ENCODE results near the gene HPD.

Gene HPD

GRCh38 chr12:121799156-121799841 is 59.4 kb downstream of the HPD start:
- DNase-seq (ENCODE audit: low read depth in 2 of 2): peak; percentile 82 to 83
- TF ChIP-seq CTCF (IDR thresholded peaks at IDR 0.05; ENCODE audit: low read depth, low read length): peak; percentile 7
- peak overlapping the region; percentile 47 to 69 for H3K4me3 ChIP-seq (replicated peaks in 1 of 2; ENCODE audit: low read depth in 2 of 2, low read length in 2 of 2)

- no peak for DNase-seq (ENCODE audit: low read depth in 2 of 2)
- peak overlapping the region; percentile 17 to 69 for H3K4me3 ChIP-seq (replicated peaks in 1 of 2; ENCODE audit: low read depth in 2 of 2, low read length in 2 of 2)
- no peak for TF ChIP-seq CTCF (IDR thresholded peaks at IDR 0.05; ENCODE audit: low read depth, low read length)
Measured at GRCh38 chr12:121798787-121799155, 59.9 kb downstream of the HPD start.

GRCh38 chr12:121797937-121798786 is 60.5 kb downstream of the HPD start:
- no peak for TF ChIP-seq CTCF (IDR thresholded peaks at IDR 0.05; ENCODE audit: low read depth, low read length)
- DNase-seq (ENCODE audit: low read depth in 2 of 2): peak in 1 of 2 donors; percentile 48
- peak overlapping the region; percentile 17 to 69 for H3K4me3 ChIP-seq (replicated peaks in 1 of 2; ENCODE audit: low read depth in 2 of 2, low read length in 2 of 2)

GRCh38 chr12:121796855-121797751 is 61.6 kb downstream of the HPD start:
- peak overlapping the region in 1 of 2 donors; percentile 69 for H3K4me3 ChIP-seq (replicated peaks in 1 of 2; ENCODE audit: low read depth in 2 of 2, low read length in 2 of 2)
- peak; percentile 31 for TF ChIP-seq CTCF (IDR thresholded peaks at IDR 0.05; ENCODE audit: low read depth, low read length)
- peak; percentile 90 for DNase-seq (ENCODE audit: low read depth in 2 of 2)

GRCh38 chr12:121795034-121795968 is 63.4 kb downstream of the HPD start:
- DNase-seq (ENCODE audit: low read depth in 2 of 2): peak; percentile 89 to 92
- H3K4me3 ChIP-seq (replicated peaks in 1 of 2; ENCODE audit: low read depth in 2 of 2, low read length in 2 of 2): no peak overlapping the region
- peak; percentile 96 for TF ChIP-seq CTCF (IDR thresholded peaks at IDR 0.05; ENCODE audit: low read depth, low read length)
